Mesangial cell (primary cell): Measurements from ENCODE around the gene ATP13A4. TPM values are rescaled to one million over a fixed set of nuclear protein-coding genes. Genes with fewer than 3 reads are reported as not detected.

Experiments used
- total RNA-seq: library from RNA; depleted of rRNA; stranded (reverse); fragments of >200 nt; gene quantifications from 2 replicates; pipeline ENCODE4 v1.2.3, GENCODE V29; 2015

Gene ATP13A4, protein sequence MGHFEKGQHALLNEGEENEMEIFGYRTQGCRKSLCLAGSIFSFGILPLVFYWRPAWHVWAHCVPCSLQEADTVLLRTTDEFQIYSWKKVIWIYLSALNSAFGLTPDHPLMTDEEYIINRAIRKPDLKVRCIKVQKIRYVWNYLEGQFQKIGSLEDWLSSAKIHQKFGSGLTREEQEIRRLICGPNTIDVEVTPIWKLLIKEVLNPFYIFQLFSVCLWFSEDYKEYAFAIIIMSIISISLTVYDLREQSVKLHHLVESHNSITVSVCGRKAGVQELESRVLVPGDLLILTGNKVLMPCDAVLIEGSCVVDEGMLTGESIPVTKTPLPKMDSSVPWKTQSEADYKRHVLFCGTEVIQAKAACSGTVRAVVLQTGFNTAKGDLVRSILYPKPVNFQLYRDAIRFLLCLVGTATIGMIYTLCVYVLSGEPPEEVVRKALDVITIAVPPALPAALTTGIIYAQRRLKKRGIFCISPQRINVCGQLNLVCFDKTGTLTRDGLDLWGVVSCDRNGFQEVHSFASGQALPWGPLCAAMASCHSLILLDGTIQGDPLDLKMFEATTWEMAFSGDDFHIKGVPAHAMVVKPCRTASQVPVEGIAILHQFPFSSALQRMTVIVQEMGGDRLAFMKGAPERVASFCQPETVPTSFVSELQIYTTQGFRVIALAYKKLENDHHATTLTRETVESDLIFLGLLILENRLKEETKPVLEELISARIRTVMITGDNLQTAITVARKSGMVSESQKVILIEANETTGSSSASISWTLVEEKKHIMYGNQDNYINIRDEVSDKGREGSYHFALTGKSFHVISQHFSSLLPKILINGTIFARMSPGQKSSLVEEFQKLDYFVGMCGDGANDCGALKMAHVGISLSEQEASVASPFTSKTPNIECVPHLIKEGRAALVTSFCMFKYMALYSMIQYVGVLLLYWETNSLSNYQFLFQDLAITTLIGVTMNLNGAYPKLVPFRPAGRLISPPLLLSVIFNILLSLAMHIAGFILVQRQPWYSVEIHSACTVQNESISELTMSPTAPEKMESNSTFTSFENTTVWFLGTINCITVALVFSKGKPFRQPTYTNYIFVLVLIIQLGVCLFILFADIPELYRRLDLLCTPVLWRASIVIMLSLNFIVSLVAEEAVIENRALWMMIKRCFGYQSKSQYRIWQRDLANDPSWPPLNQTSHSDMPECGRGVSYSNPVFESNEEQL
- 0.16 TPM in 1 of 2 replicates, not detected in the other for total RNA-seq

GRCh38 chr3:193554811-193555210 is at the start of gene ATP13A4:
Gene ATP13A4, minus strand, starts transcription at chr3:193554895. Its CDS starts 96 bp downstream, at chr3:193554799.

DNA sequence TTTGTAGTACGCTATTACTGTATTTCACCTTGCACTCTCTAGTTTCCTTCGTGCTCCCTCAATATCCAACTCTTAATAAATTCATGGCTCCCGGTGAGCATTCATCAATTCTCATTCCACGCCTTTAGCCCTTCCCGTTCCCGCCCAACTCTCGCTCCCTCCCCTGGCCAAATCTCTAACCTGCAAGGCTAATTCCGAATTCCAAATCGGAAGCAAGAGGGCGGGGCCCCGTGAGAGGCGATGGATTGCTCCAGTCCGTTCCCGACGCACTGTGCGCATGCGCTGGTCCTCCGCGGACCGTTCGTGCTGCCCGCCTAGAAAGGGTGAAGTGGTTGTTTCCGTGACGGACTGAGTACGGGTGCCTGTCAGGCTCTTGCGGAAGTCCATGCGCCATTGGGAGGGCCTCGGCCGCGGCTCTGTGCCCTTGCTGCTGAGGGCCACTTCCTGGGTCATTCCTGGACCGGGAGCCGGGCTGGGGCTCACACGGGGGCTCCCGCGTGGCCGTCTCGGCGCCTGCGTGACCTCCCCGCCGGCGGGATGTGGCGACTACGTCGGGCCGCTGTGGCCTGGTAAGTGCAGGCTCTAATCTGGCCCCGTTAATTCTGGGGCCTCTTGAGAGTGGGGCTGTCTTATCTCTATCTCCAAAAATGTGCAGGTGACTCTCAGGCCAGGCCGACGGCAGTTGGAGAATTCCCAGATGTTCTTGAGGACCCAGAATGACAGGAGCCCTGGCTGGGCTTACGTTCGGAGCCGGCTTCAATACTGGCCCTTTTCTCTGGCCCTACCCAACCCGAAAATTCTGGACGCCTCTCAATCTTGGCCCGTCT is 38.4 kb upstream of the ATP13A4 start, which contains the start of gene OPA1:
Gene OPA1 (plus strand): TSS at position 368 of the 827 bp plus-strand sequence. CDS start 170 bp downstream, at position 538.

DNA sequence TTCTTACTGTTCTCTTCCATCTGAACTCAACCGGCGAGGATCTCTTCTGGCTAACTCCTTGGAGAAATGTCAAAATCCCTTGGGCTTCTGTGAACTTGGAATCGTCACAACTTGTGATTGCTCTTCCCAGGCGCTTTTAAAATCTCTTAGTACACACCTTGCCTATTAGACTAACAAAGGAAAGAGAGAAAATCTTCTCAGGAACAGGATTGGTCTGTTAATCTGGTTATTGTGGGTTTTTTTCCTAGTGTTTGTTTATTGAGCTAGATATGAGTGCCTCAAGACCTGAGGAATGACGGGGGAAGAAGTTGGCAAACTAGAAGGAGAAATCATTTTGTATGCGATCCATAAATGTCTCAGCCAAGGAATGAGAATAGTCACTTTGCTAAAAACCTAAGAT is 176.0 kb downstream of the ATP13A4 start, which contains the start of gene ATP13A5:
Gene ATP13A5 (minus strand): TSS at position 48 of the 400 bp plus-strand sequence. CDS start 28 bp downstream, at position 20.

Other genes with a start within 250 kb of the ATP13A4 start
- gene ATP13A5, start 176.1 kb downstream of the ATP13A4 start, total RNA-seq: not detected in 2 replicates
- 25.9 and 37.8 TPM in 2 replicates for gene OPA1, start 38.3 kb upstream of the ATP13A4 start, total RNA-seq